ENCODE results near the gene AKR1C2. TPM values are rescaled to one million over a fixed set of nuclear protein-coding genes. Genes with fewer than 3 reads are reported as not detected.
"Not testable (repeated sequence)": the region's sequence is repeated elsewhere in the genome, so short reads cannot be mapped to it uniquely, and the experiment has no call there.

Gene AKR1C2
- total RNA-seq, 2 donors from 2014 or later, result not detected

DNA sequence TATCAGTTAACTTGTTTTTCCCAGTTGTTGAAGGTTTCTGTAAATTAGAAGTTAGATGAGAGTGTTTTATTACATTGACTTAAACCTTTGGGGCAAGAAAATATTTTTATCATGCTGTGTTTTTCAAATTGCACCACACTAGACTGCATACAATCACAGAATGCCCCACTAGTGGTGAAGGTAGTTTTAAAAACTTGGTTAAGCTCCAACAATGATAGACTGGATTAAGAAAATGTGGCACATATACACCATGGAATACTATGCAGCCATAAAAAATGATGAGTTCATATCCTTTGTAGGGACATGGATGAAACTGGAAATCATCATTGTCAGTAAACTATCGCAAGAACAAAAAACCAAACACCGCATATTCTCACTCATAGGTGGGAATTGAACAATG lies 33.3 kb downstream of the AKR1C2 start:
- DNase-seq (ENCODE audit: low spot score); H3K4me1 Mint-ChIP-seq (ENCODE audit: low read depth in 2 of 2); H3K27ac Mint-ChIP-seq; H3K27me3 Mint-ChIP-seq; H3K36me3 Mint-ChIP-seq; ATAC-seq; H3K4me3 Mint-ChIP-seq; H3K9me3 Mint-ChIP-seq: not testable (repeated sequence)

DNA sequence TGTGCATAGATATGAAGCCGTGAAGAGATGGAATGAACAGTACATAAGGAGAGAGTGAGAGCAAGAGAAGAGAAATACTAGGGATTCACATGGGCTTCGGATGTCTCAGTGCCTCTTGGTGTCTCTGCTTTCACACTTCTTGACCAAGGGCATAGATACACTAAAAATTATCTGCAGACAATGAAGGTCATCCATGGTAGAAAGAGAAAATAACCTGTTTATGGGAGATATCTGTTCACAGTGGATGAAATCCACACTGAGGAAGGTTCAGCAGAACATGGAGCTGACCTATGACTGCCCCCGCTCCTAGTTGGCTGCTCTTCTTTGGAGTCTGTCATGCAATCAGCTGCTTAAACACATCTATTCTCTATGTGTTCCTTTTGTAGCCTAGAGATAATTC lies 34.4 kb downstream of the AKR1C2 start:
- H3K9me3 Mint-ChIP-seq; H3K27me3 Mint-ChIP-seq; H3K4me3 Mint-ChIP-seq; ATAC-seq; H3K4me1 Mint-ChIP-seq (ENCODE audit: low read depth in 2 of 2); H3K36me3 Mint-ChIP-seq; H3K27ac Mint-ChIP-seq; DNase-seq (ENCODE audit: low spot score): not testable (repeated sequence)

DNA sequence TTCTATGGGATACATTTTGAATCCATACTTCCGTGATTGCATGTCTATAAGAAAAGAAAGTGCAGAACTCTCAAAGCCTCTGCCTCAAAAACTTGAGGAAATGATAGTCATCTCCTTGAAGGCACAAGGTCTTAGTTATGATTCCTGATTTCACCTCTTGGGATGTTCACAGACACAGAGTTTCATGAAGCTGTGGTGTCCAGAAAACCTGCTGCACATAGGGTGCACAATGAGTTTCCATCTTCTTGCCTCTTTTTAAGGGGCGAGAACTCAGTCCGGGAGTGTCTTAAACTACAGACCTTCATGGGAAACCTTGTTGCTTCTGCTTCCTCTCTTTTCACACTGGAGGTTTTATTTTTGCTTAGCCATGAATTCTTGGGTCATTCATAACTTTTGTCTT lies 36.5 kb downstream of the AKR1C2 start:
- not testable (repeated sequence) for H3K4me1 Mint-ChIP-seq (ENCODE audit: low read depth in 2 of 2); ATAC-seq; H3K27me3 Mint-ChIP-seq; DNase-seq (ENCODE audit: low spot score); H3K9me3 Mint-ChIP-seq; H3K27ac Mint-ChIP-seq; H3K36me3 Mint-ChIP-seq; H3K4me3 Mint-ChIP-seq

DNA sequence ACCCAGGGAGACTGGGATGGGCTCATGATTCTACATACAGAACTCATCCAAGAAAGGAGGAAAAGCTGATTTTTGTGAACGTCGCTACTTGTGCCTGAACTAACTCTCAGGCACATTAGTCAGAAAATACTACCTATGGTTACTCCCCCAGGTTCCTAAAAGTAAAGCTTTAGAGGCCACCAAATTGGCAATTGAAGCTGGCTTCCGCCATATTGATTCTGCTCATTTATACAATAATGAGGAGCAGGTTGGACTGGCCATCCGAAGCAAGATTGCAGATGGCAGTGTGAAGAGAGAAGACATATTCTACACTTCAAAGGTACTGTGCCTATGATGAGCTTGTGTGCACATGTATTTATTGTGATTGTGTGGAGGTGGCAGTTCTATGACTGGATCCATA lies 37.9 kb downstream of the AKR1C2 start:
- H3K4me3 Mint-ChIP-seq; H3K27me3 Mint-ChIP-seq; DNase-seq (ENCODE audit: low spot score); H3K27ac Mint-ChIP-seq; H3K9me3 Mint-ChIP-seq; H3K4me1 Mint-ChIP-seq (ENCODE audit: low read depth in 2 of 2); H3K36me3 Mint-ChIP-seq; ATAC-seq: not testable (repeated sequence)

DNA sequence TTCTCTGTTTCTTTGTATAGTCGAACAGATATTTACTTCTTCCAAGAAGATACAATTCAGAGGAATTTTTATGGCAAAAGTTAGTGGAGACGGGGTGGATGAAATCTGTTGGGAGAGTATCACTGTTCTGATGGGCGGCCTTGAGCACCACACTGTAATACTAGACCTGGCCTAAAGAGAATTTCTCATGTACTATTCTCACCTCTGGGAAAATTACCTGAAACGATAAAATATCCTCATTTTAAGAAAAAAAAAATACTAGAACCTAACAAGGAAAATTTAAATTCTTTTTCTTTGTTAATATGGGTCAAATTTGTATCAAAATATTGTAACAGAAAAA lies 39.9 kb downstream of the AKR1C2 start:
- DNase-seq (ENCODE audit: low spot score); H3K4me3 Mint-ChIP-seq: not testable (repeated sequence)

DNA sequence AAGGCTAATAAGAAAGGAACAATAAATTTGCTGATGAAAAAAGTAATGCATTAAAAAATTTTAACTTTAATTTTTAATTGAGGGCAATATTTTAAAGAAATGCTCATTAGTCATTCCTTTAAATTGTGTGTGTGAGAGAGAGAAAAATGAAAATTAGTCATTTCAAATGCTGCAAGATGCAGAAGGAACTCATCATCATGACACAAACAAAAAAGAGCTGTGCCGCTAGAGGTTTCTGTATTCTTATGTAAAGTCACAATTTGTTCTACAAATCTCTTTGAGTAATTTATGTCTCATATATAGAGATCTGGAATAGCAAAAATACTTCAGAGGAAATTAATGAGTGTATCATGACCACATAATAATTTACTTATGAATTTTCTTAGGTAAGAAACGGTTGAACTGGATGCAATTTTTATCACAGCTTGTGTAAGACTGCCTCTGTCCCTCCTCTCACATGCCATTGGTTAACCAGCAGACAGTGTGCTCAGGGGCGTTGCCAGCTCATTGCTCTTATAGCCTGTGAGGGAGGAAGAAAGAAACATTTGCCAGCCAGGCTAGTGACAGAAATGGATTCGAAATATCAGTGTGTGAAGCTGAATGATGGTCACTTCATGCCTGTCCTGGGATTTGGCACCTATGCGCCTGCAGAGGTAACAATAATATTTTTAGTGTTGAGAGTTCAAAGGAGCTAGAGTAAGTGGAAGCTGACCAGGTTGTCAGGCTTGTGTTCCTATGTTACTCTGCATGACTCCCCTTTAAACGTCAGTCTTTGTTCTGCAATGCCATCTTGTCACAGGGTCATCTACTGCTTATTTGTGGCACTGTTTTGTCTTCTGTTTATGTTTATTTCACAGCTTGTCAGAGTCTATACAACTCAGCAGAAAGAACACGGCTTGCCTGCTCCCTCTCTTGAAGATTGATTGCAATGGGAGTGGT lies 40.5 kb downstream of the AKR1C2 start, which contains the start of gene AKR1C1:
Gene AKR1C1, plus strand, starts transcription at position 540 of the 939 bp plus-strand sequence. Its CDS starts 30 bp downstream, at position 570.
- H3K9me3 Mint-ChIP-seq; H3K27me3 Mint-ChIP-seq; DNase-seq (ENCODE audit: low spot score); ATAC-seq; H3K36me3 Mint-ChIP-seq; H3K4me1 Mint-ChIP-seq (ENCODE audit: low read depth in 2 of 2); H3K4me3 Mint-ChIP-seq; H3K27ac Mint-ChIP-seq: not testable (repeated sequence)

More for the DNA sequence above, 39.9 kb downstream of the AKR1C2 start:
- H3K27ac Mint-ChIP-seq; H3K9me3 Mint-ChIP-seq; H3K4me1 Mint-ChIP-seq (ENCODE audit: low read depth in 2 of 2); H3K27me3 Mint-ChIP-seq; H3K36me3 Mint-ChIP-seq; ATAC-seq: not testable (repeated sequence)

DNA sequence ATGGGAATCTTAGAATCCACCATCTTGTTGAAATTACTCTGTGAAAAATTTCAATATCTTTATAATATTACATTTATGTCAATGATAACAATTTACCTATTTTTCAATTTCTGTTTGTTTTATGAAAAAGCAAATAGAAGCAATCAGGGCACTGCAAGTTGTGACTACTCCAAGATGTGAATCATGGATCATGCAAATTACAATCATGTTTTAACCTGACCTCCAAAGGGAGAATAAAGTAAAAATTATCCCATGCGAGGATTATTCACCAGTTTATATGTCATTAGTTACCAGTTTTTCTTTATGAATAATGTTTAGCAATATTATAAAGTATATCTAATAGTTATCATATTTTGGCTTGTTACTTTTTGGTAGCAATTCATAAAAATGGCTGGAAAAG lies 41.3 kb downstream of the AKR1C2 start:
- not testable (repeated sequence) for ATAC-seq; H3K36me3 Mint-ChIP-seq; H3K27ac Mint-ChIP-seq; H3K27me3 Mint-ChIP-seq; DNase-seq (ENCODE audit: low spot score); H3K9me3 Mint-ChIP-seq; H3K4me3 Mint-ChIP-seq; H3K4me1 Mint-ChIP-seq (ENCODE audit: low read depth in 2 of 2)

DNA sequence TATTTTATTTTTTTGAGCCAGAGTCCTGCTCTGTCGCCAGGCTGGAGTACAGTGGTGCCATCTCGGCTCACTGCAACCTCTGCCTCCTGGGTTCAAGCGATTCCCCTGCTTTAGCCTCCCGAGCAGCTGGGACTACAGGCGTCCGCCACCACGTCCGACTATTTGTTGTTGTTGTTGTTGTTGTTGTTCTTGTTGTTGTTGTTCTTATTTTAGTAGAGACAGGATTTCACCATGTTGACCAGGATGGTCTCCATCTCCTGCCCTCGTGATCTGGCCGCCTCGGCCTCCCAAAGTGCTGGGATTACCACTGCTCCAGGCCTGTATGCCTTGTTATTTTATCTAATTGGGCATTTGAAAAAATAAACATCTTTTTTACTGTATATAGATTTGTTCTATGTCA lies 42.1 kb downstream of the AKR1C2 start:
- H3K4me3 Mint-ChIP-seq; H3K36me3 Mint-ChIP-seq; H3K4me1 Mint-ChIP-seq (ENCODE audit: low read depth in 2 of 2); DNase-seq (ENCODE audit: low spot score); H3K9me3 Mint-ChIP-seq; ATAC-seq; H3K27me3 Mint-ChIP-seq; H3K27ac Mint-ChIP-seq: not testable (repeated sequence)

DNA sequence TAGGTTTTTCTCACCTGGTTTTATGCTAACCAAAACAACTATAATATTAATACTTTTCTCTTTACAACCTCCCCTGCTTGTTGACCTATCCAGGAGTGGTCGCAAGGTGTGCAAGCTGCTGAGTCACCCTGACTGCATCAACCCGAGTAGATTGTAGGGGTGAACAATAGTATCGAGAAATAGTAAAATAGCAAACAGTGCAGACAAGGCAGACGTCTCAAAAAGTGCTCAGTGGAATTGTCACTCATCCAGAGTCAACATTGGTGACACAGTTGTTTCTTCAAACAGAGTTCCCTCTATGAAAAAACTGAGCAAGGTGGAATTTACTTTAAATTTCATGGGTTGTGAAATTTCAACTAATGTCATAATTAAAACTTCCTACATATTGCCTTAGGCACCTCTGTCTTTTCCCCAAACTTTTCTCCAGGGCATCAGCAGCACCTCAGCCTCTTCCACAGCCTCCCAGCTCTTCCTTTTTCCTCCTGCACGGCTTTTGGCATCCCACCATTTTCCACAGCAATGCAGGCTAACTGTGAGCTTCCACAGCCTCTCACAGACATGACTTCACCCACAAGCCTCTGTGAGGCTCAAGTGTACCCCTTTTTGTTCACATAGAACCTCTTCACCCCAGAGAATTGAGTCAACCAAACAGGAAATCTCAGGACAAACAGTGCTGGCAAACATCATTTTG lies 46.6 kb downstream of the AKR1C2 start:
- not testable (repeated sequence) for H3K9me3 Mint-ChIP-seq; H3K4me3 Mint-ChIP-seq; H3K4me1 Mint-ChIP-seq (ENCODE audit: low read depth in 2 of 2); DNase-seq (ENCODE audit: low spot score); H3K27ac Mint-ChIP-seq; H3K36me3 Mint-ChIP-seq; ATAC-seq
- H3K27me3 Mint-ChIP-seq, result peaks cover 3 to 18% of the 10 kb centered on the region in 2 donors

DNA sequence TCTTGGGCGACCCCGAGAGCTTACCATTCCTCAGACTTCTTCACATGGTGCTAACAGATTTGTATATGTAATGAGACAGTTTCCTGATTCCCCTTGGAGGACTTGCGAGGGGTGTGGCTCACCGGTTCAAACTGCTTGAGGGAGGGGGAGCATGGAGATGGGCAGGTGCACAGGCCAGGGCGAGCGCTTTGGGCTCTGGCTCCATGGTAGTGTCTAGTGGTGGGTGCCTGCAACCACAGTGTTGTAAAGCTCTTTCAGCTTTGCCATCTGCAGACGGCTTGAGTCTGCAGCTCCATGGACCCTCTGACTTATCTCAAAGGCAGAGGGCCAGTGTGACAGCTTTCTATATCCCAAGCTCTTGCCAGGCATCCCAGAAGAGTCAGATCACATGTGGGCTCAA lies 47.6 kb downstream of the AKR1C2 start:
- H3K4me1 Mint-ChIP-seq (ENCODE audit: low read depth in 2 of 2); H3K27ac Mint-ChIP-seq; DNase-seq (ENCODE audit: low spot score); H3K4me3 Mint-ChIP-seq; H3K9me3 Mint-ChIP-seq; H3K36me3 Mint-ChIP-seq: not testable (repeated sequence)
- peaks cover 3 to 19% of the 10 kb centered on the region in 2 donors for H3K27me3 Mint-ChIP-seq
- ATAC-seq, result peak in 1 of 2 donors; percentile 53

DNA sequence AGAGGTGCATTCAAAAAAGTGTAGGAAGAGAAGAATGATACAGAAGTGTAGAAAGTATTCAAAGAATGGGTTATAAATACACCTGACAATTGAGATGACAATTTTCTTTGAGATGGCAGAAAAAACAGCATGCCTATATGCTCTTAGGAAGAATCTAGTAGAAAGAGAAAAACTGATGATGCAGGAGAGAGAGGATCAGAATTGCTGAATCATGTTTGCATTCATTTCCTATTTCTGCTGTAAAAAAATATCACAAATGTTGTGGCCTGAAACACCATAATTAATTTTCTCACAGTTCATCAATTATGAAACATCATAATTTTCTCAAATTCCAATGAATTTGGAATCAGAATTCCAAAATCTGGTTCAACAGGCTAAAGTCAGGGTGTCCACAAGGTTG lies 50.3 kb downstream of the AKR1C2 start:
- Mint-ChIP-seq H3K4me1 (ENCODE audit: low read depth in 2 of 2) (no peaks in the 10 kb centered on the region), H3K27me3 (peaks cover 3 to 26% of the 10 kb centered on the region in 2 donors)

DNA sequence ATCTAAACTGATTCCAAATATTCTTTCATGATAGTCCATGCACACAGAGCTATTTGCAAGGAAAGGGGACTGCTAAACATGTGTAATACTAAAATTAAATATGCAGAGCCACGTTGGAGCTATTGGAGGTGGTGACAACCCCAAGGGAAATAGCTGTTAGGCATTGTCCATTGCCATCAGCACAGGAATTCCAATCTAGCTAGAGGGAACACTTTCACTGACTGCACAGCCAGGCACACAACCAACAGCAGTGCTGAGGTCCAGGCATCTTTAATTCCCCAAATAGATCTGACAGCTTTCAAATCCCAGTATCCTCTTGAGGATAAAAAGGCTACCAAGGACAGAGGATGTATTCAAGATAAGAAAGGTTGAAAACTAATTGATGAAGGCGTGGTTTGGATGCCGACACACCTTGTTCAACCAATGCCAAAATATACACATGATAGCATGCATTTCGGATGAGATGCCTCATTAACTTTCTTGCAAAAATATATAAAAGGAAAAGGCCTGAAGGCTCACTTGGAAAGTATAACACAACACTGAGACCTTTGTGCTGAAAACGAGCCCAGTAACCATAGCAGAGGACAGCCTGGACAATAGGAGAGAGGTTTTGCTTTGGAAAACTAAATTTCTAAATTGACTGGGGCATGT lies 52.0 kb downstream of the AKR1C2 start:
- not testable (repeated sequence) for ATAC-seq; H3K27ac Mint-ChIP-seq; DNase-seq (ENCODE audit: low spot score); H3K4me3 Mint-ChIP-seq; H3K36me3 Mint-ChIP-seq; H3K4me1 Mint-ChIP-seq (ENCODE audit: low read depth in 2 of 2); H3K9me3 Mint-ChIP-seq
- peaks cover 3 to 19% of the 10 kb centered on the region in 2 donors for H3K27me3 Mint-ChIP-seq

More for the DNA sequence above, 50.3 kb downstream of the AKR1C2 start:
- ATAC-seq (no peak), DNase-seq (ENCODE audit: low spot score) (no peak)
- Mint-ChIP-seq H3K4me3 (no peak overlapping the region), H3K9me3 (no peaks in the 10 kb centered on the region), H3K36me3 (no peaks in the 10 kb centered on the region), H3K27ac (no peak overlapping the region)

DNA sequence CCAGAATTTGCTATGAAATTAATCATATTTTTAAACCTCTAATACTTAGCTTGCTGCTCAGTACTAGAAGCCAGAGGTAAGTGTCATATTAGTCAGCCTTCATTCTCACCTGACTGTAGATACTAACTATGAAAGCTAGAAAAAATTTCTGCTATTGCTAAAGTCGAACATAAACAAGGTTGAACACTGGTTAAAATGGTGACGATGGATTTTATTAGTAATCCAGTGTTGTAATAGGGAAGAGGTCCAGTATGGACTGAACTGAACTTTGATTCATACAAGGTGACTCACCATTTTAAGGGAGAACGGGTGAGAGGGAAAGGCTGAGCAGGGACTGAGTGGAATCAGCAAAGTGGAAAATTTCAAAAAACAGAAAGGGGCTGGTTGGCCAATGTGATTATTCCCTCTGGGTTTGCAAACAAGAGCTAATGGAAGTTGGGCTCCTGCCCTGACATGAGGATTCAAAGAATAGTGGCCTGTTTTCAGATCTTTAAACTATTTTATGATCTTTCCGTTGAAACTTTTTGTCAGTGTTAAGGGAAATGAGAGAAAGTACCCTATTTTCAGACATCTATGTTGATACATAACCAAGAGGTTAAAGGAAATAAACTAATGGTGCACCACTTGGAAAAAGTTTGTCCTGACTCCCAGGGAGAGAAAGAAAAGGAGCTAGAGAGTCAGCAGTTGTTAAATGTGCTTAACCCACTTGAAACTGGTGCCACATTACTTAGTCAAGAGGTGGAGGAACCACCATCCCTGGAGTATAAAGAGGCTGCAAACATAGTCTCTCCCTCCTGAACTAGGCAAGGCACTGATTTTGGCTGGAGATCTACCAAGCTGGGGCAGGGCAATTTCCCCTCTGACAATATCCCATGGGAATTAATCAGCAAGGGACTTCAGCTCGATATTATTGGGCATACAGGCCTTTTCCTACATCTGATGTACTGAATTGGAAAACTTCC lies 55.7 kb downstream of the AKR1C2 start:
- Mint-ChIP-seq H3K9me3 (no peaks in the 10 kb centered on the region), H3K4me3 (no peak overlapping the region), H3K27me3 (peaks cover 0 to 24% of the 10 kb centered on the region in 2 donors), H3K27ac (no peak overlapping the region), H3K4me1 (ENCODE audit: low read depth in 2 of 2) (no peaks in the 10 kb centered on the region), H3K36me3 (no peaks in the 10 kb centered on the region)
- DNase-seq (ENCODE audit: low spot score) (no peak), ATAC-seq (no peak)
